Adipose tissue (tissue), 3 donors: ENCODE data around the gene ARHGAP33. TPM values are rescaled to one million over a fixed set of nuclear protein-coding genes. Genes with fewer than 3 reads are reported as not detected.
"Not testable (repeated sequence)": the region's sequence is repeated elsewhere in the genome, so short reads cannot be mapped to it uniquely, and the experiment has no call there.

Experiments
- H3K27ac ChIP-seq: one replicate; pipeline ENCODE4 v1.5.1; 2013; ENCODE audit warnings: low read depth, low read length
- WGBS, 3 donors: extraction: QIAGEN DNeasy Blood & Tissue Kit; methylation state at CpG; one replicate each; pipeline ENCODE4 v1.1.7; 2013; 5-methylcytosine and 5-hydroxymethylcytosine counted together
- polyA plus RNA-seq, 3 donors: library from polyadenylated mRNA; stranded (reverse); fragments of 200-250 nt; gene quantifications; one replicate each; pipeline ENCODE4 v1.2.3, GENCODE V29; 2013
- donor health status: healthy with polysubstance abuse.
- donor health status: Bipolar disorder and iron deficiency.
- donor health status: healthy.

ARHGAP33 gene
- polyA plus RNA-seq, 3 donors = 6.0 to 9.4 (median 6.3) TPM

GRCh38 chr19:35767288-35768081 lies 7.9 kb upstream of the ARHGAP33 start:
- WGBS, 3 donors = 45 to 77% (median 76%) methylated on average over 31 to 34 of the region's 34 CpGs
- H3K27ac ChIP-seq = no peak overlapping the region

- H3K27ac ChIP-seq = no peak overlapping the region
- 39 to 72% (median 69%) methylated on average over 15 of the region's 15 CpGs for WGBS, 3 donors
These were observed 7.3 kb upstream of the ARHGAP33 start for GRCh38 chr19:35768082-35768421.

- WGBS, 3 donors = 91 to 94% (median 93%) methylated on average over 5 of the region's 5 CpGs
- not testable (repeated sequence) for H3K27ac ChIP-seq
These were observed 3.0 kb upstream of the ARHGAP33 start for GRCh38 chr19:35772362-35772761.

- no peak overlapping the region for H3K27ac ChIP-seq
- 55 to 57% (median 55%) methylated on average over 9 of the region's 9 CpGs for WGBS, 3 donors
These were observed 2.2 kb upstream of the ARHGAP33 start for GRCh38 chr19:35773020-35773806.

- 37 to 58% (median 43%) methylated on average over 16 of the region's 16 CpGs for WGBS, 3 donors
- H3K27ac ChIP-seq = no peak overlapping the region
These were observed 904 bp upstream of the ARHGAP33 start for GRCh38 chr19:35774274-35775045.

- 12 to 27% (median 16%) methylated on average over 9 of the region's 9 CpGs for WGBS, 3 donors
- H3K27ac ChIP-seq = no peak overlapping the region
These were observed 392 bp upstream of the ARHGAP33 start for GRCh38 chr19:35775046-35775297.

GRCh38 chr19:35776102-35776788 lies 881 bp downstream of the ARHGAP33 start:
- 58 to 78% (median 62%) methylated on average over 12 to 13 of the region's 13 CpGs for WGBS, 3 donors
- no peak overlapping the region for H3K27ac ChIP-seq

- WGBS, 3 donors = 70 to 81% (median 75%) methylated on average over 19 of the region's 19 CpGs
- no peak overlapping the region for H3K27ac ChIP-seq
These were observed 1.9 kb downstream of the ARHGAP33 start for GRCh38 chr19:35777086-35777841.

GRCh38 chr19:35777961-35778360 lies 2.6 kb downstream of the ARHGAP33 start:
- 81 to 96% (median 86%) methylated on average over 7 of the region's 7 CpGs for WGBS, 3 donors
- no peak overlapping the region for H3K27ac ChIP-seq

GRCh38 chr19:35779033-35779432 lies 3.7 kb downstream of the ARHGAP33 start:
- no peak overlapping the region for H3K27ac ChIP-seq
- 93 to 95% (median 93%) methylated on average over 8 of the region's 8 CpGs for WGBS, 3 donors

- H3K27ac ChIP-seq = no peak overlapping the region
These were observed 4.7 kb downstream of the ARHGAP33 start for GRCh38 chr19:35780058-35780457.

GRCh38 chr19:35780717-35781116 lies 5.4 kb downstream of the ARHGAP33 start:
- no peak overlapping the region for H3K27ac ChIP-seq
- 94 to 95% (median 95%) methylated on average over 19 to 20 of the region's 20 CpGs for WGBS, 3 donors

More at GRCh38 chr19:35780058-35780457, 4.7 kb downstream of the ARHGAP33 start:
- WGBS, 3 donors = 90 to 96% (median 94%) methylated on average over 16 of the region's 16 CpGs

- no peak overlapping the region for H3K27ac ChIP-seq
- WGBS, 3 donors = 88 to 94% (median 89%) methylated on average over 8 to 9 of the region's 9 CpGs
These were observed 6.3 kb downstream of the ARHGAP33 start for GRCh38 chr19:35781650-35782049.

GRCh38 chr19:35782589-35782988 lies 7.2 kb downstream of the ARHGAP33 start:
- 95 to 98% (median 96%) methylated on average over 11 to 12 of the region's 12 CpGs for WGBS, 3 donors
- H3K27ac ChIP-seq = no peak overlapping the region

GRCh38 chr19:35783469-35784434 lies 8.4 kb downstream of the ARHGAP33 start:
- WGBS, 3 donors = 85 to 92% (median 89%) methylated on average over 16 to 28 of the region's 28 CpGs
- H3K27ac ChIP-seq = no peak overlapping the region

- 81 to 87% (median 86%) methylated on average over 26 to 45 of the region's 45 CpGs for WGBS, 3 donors
- no peak overlapping the region for H3K27ac ChIP-seq
These were observed 9.4 kb downstream of the ARHGAP33 start for GRCh38 chr19:35784503-35785338.
